K562 (cell line): Measurements from ENCODE around the gene NQO2. TPM values are rescaled to one million over a fixed set of nuclear protein-coding genes. Genes with fewer than 3 reads are reported as not detected.

Source experiments
- BCOR ChIP-seq: fragments of 450-650 bp; IDR thresholded peaks from 2 replicates; pipeline ENCODE4 v1.6.1; 2016
- MCM3 ChIP-seq: fragments of 450-650 bp; IDR thresholded peaks from 2 replicates; pipeline ENCODE4 v1.6.1; 2016
- NCOR1 ChIP-seq: fragments of 450-650 bp; IDR thresholded peaks from 2 replicates; pipeline ENCODE4 v1.6.1; 2016; ENCODE audit warnings: mild to moderate bottlenecking, moderate library complexity
- POLR2A ChIP-seq: fragments of 450-650 bp; conservative IDR thresholded peaks from 2 replicates; pipeline ENCODE4 v1.6.1; 2016
- POLR2G ChIP-seq: fragments of 200-400 bp; formaldehyde crosslinking; IDR thresholded peaks from 2 replicates; pipeline ENCODE4 v1.6.1; 2017; ENCODE audit warnings: low read depth, mild to moderate bottlenecking, antibody characterized with exemption, low read length, moderate library complexity
- SIRT6 ChIP-seq: IDR thresholded peaks from one replicate; pipeline ENCODE4 v1.6.1; 2012; ENCODE audit warnings: low read depth, mild to moderate bottlenecking, control low read depth, inconsistent platforms, low read length, moderate library complexity
- SIX5 ChIP-seq, 2 experiments: IDR thresholded peaks; 2 replicates each; pipeline ENCODE4 v1.6.1; 2011; ENCODE audit warnings: low read length in 2 of 2, borderline replicate concordance in 1 of 2, low read depth in 1 of 2, mild to moderate bottlenecking in 1 of 2, moderate library complexity in 1 of 2; ENCODE audit not compliant: insufficient read depth in 1 of 2
- SRSF1 ChIP-seq: fragments of 200-400 bp; formaldehyde crosslinking; IDR thresholded peaks from 2 replicates; pipeline ENCODE4 v1.6.1; 2017; ENCODE audit warnings: mild to moderate bottlenecking, low read depth, low read length, moderate library complexity
- SUPT5H ChIP-seq: fragments of 450-650 bp; IDR thresholded peaks from 2 replicates; pipeline ENCODE4 v1.6.1; 2016
- TFE3 ChIP-seq: fragments of 450-650 bp; formaldehyde crosslinking; IDR thresholded peaks from 2 replicates; pipeline ENCODE4 v1.4.0; 2020; ENCODE audit warnings: mild to moderate bottlenecking, mixed read lengths
- ZNF785 ChIP-seq: fragments of 250-450 bp; sonication (Bioruptor Pico); IDR thresholded peaks from 2 replicates; pipeline ENCODE4 v1.4.0; 2020; ENCODE audit warnings: mild to moderate bottlenecking
- polyA plus RNA-seq, 8 experiments: library from polyadenylated mRNA; depleted of rRNA in 4 of 8; stranded (reverse) in 5 of 8; unstranded in 3 of 8; fragments of >200 nt; fragmentation: Nextera tagmentation in 2 of 8; fragmentation: Illumina TruSeq in 1 of 8; extraction: Ambion mirVana in 2 of 8; extraction: Trizol in 1 of 8; gene quantifications; 2 replicates each; pipeline versions ENCODE4 v1.2.1 to v1.2.3, GENCODE V29; 2011 to 2014; ENCODE audit warnings: inconsistent platforms in 1 of 8, missing spikeins in 1 of 8
- total RNA-seq, 7 experiments: library from RNA; depleted of rRNA in 6 of 7; stranded (reverse); fragments of >200 nt in 6 of 7; fragmentation: Illumina TruSeq in 2 of 7; extraction: Trizol in 2 of 7; gene quantifications; 2 replicates each; pipeline versions ENCODE4 v1.2.1 to v1.2.3, GENCODE V29; 2011 to 2021; ENCODE audit warnings: low replicate concordance in 1 of 7
- TF ChIP-seq, protein P1 (sequence below): fragments of 250-450 bp; sonication (Bioruptor Pico); IDR thresholded peaks from 2 replicates; pipeline ENCODE4 v1.8.0; 2022; ENCODE audit warnings: moderate library complexity, mild to moderate bottlenecking, inconsistent platforms
- TF ChIP-seq, protein P2 (sequence below): fragments of 250-450 bp; sonication (Bioruptor Pico); IDR thresholded peaks from 2 replicates; pipeline ENCODE4 v1.5.0; 2021
- TF ChIP-seq, protein P3 (sequence below): sonication (generic); formaldehyde crosslinking; IDR thresholded peaks from 2 replicates; pipeline ENCODE4 v1.5.0; 2020; ENCODE audit warnings: missing genetic modification reagents

The NQO2 gene
- total and polyA plus RNA-seq, 9 of the 15 experiments (the other 6 are each of a cell fraction or from before 2014, with no cell fraction given): 54.6 to 214 (median 116) TPM

DNA sequence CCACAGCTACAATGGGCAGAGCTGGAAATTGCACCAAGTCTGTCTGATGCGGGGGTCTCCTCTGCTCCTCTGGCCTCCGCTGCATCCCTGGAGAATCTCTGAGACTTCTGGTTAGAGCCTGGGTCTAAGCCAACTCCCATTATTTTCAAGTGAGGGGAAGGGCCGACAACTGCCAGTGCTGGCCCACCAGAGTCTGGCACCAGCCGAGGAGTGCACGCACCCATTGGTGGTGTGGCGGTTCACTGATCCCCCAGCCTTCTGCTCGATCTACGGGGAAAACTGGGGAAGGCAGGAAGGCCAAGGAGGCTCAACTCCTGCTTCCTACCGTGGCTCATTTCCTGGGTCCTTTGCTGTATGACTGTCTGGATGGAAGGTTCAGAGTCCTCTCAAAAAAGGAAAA, 6.2 kb downstream of the NQO2 start (continued):
- TF ChIP-seq BCOR (no peak), NCOR1 (no peak), POLR2G (peak; percentile 63), POLR2A (0 out of 2 replicates have a peak, but pooled peaks have one; percentile 25), SUPT5H (0 out of 2 replicates have a peak, but pooled peaks have one; percentile 25), TFE3 (CRISPR knock-in tag) (no peak), SIX5 (IDR thresholded peaks at IDR 0.05; ENCODE audit: borderline replicate concordance in 1 of 2, insufficient read depth in 1 of 2, low read depth in 1 of 2, low read length in 2 of 2) (no peak), SRSF1 (no peak), SIRT6 (no peak), MCM3 (no peak), ZNF785 (CRISPR knock-in tag) (no peak)
- TF ChIP-seq, protein P1, sequence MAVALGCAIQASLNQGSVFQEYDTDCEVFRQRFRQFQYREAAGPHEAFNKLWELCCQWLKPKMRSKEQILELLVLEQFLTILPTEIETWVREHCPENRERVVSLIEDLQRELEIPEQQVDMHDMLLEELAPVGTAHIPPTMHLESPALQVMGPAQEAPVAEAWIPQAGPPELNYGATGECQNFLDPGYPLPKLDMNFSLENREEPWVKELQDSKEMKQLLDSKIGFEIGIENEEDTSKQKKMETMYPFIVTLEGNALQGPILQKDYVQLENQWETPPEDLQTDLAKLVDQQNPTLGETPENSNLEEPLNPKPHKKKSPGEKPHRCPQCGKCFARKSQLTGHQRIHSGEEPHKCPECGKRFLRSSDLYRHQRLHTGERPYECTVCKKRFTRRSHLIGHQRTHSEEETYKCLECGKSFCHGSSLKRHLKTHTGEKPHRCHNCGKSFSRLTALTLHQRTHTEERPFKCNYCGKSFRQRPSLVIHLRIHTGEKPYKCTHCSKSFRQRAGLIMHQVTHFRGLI (CRISPR knock-in tag): no peak
- TF ChIP-seq, protein P2, sequence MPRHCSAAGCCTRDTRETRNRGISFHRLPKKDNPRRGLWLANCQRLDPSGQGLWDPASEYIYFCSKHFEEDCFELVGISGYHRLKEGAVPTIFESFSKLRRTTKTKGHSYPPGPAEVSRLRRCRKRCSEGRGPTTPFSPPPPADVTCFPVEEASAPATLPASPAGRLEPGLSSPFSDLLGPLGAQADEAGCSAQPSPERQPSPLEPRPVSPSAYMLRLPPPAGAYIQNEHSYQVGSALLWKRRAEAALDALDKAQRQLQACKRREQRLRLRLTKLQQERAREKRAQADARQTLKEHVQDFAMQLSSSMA: no peak
- TF ChIP-seq, protein P3, sequence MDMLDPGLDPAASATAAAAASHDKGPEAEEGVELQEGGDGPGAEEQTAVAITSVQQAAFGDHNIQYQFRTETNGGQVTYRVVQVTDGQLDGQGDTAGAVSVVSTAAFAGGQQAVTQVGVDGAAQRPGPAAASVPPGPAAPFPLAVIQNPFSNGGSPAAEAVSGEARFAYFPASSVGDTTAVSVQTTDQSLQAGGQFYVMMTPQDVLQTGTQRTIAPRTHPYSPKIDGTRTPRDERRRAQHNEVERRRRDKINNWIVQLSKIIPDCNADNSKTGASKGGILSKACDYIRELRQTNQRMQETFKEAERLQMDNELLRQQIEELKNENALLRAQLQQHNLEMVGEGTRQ (CRISPR knock-in tag): no peak
- TF ChIP-seq, all 486 proteins: peak for 4
